GM23248 (cell line): Measurements from ENCODE around the gene CIDEC.

Source experiments
- EZH2 ChIP-seq: fragments of 200-600 bp; sonication (generic); IDR thresholded peaks from 2 replicates; pipeline ENCODE4 v1.6.1; 2018; ENCODE audit warnings: antibody characterized with exemption, mild to moderate bottlenecking; ENCODE audit not compliant: insufficient read depth, poor library complexity, severe bottlenecking
- EZH2phosphoT487 ChIP-seq: fragments of 200-600 bp; sonication (generic); IDR thresholded peaks from 2 replicates; pipeline ENCODE4 v1.6.1; 2018; ENCODE audit warnings: antibody characterized with exemption, moderate library complexity, mild to moderate bottlenecking, low read depth; ENCODE audit not compliant: insufficient read depth

GRCh38 chr3:9914011-9914410 lies 34.0 kb upstream of the CIDEC start:
- TF ChIP-seq EZH2, result no peak
- TF ChIP-seq EZH2phosphoT487, result no peak
